MM.1S (cell line): Measurements from ENCODE around the gene BAAT.
"Not testable (repeated sequence)": the region's sequence is repeated elsewhere in the genome, so short reads cannot be mapped to it uniquely, and the experiment has no call there.

Source experiments
- CTCF ChIP-seq: fragments of 300-600 bp; sonication (generic); IDR thresholded peaks from 2 replicates; pipeline ENCODE4 v1.5.1; 2016; ENCODE audit warnings: antibody characterized with exemption, low read length, mixed read lengths
- EZH2phosphoT487 ChIP-seq: fragments of 300-600 bp; sonication (generic); IDR thresholded peaks from 2 replicates; pipeline ENCODE4 v1.6.1; 2018; ENCODE audit warnings: antibody characterized with exemption, low read length

GRCh38 chr9:101327422-101327909, 57.3 kb downstream of the BAAT start:
- not testable (repeated sequence) for TF ChIP-seq CTCF, EZH2phosphoT487
